HCT116 (cell line): ENCODE measurements around the gene EVC. TPM values are rescaled to one million over a fixed set of nuclear protein-coding genes. Genes with fewer than 3 reads are reported as not detected.

Experiments
- ATAC-seq: fragments of 200-7000 bp; cut with Tn5 transposase; 2 replicates; pipeline ENCODE4 v1.9.1; 2020; ENCODE audit warnings: mild to moderate bottlenecking, moderate library complexity
- BruUV-seq: library from RNA; stranded (reverse); fragments of 400-500 nt; replicated peaks from 2 replicates; lab custom pipeline; 2021; lab: Mats Ljungman, UMichigan
- CTCF ChIA-PET: fragments of 300-600 bp; sonication (Branson Sonifier 250); formaldehyde crosslinking; loops from one replicate; lab custom pipeline; 2021; ENCODE audit warnings: antibody characterized with exemption; lab: Charles Lee
- POLR2A ChIA-PET: fragments of 300-600, 350-600 bp; sonication (Branson Sonifier 250); formaldehyde crosslinking; loops from one replicate; lab custom pipeline; 2021; ENCODE audit warnings: antibody characterized with exemption; lab: Charles Lee
- RAD21 ChIA-PET, 2 experiments: fragments of 300-600 bp; sonication (Branson Sonifier 250); formaldehyde crosslinking; loops; one replicate each; lab custom pipeline; 2023; ENCODE audit warnings: low total read pairs in 2 of 2; ENCODE audit not compliant: uncharacterized antibody in 2 of 2, unreplicated experiment in 2 of 2, low non-redundant PET in 1 of 2; lab: Charles Lee
- DNase-seq: peaks from one replicate; pipeline ENCODE4 v3.0.0-alpha.2; 2010; ENCODE audit warnings: low read depth, low spot score
- H2AFZ ChIP-seq: fragments of 200-600 bp; shearing (Covaris generic), sonication (generic); 2 replicates; pipeline ENCODE4 v1.6.1; 2017; ENCODE audit warnings: low read depth, mixed run types, mixed read lengths, antibody characterized with exemption, low read length; ENCODE audit not compliant: poor library complexity, severe bottlenecking
- H3K27ac ChIP-seq: 2 replicates; pipeline ENCODE4 v1.5.1; 2012; ENCODE audit warnings: low read depth, low read length
- H3K27me3 ChIP-seq: fragments of 200-600 bp; sonication (generic); 2 replicates; pipeline ENCODE4 v1.6.1; 2016; ENCODE audit warnings: mixed run types, low read length, mixed read lengths; ENCODE audit not compliant: insufficient read depth
- H3K36me3 ChIP-seq, 2 experiments: fragments of 200-500 bp in 1 of 2; fragments of 200-600 bp in 1 of 2; sonication (Bioruptor generic) in 1 of 2; sonication (generic) in 1 of 2; 2 replicates each; pipeline versions ENCODE4 v1.5.1 to v1.6.1; 2014 to 2016; ENCODE audit warnings: low read length in 2 of 2, inconsistent platforms in 1 of 2, mixed read lengths in 1 of 2, mixed run types in 1 of 2; ENCODE audit not compliant: insufficient read depth in 2 of 2, control insufficient read depth in 1 of 2
- H3K4me1 ChIP-seq, 2 experiments: fragments of 200-600 bp in 1 of 2; sonication (generic) in 1 of 2; 2 replicates each; pipeline versions ENCODE4 v1.5.1 to v1.6.1; 2012 to 2017; ENCODE audit warnings: low read length in 2 of 2, inconsistent platforms in 1 of 2, mild to moderate bottlenecking in 1 of 2, mixed read lengths in 1 of 2, mixed run types in 1 of 2, moderate library complexity in 1 of 2; ENCODE audit not compliant: insufficient read depth in 2 of 2, control insufficient read depth in 1 of 2
- H3K4me2 ChIP-seq: fragments of 200-600 bp; sonication (generic); 2 replicates; pipeline ENCODE4 v1.6.1; 2017; ENCODE audit warnings: mixed run types, low read length, mixed read lengths
- H3K4me3 ChIP-seq, 2 experiments: fragments of 200-600 bp in 1 of 2; sonication (generic) in 1 of 2; replicated peaks in 1 of 2; 2 replicates each; pipeline ENCODE4 v1.5.1; 2011 to 2016; ENCODE audit warnings: low read length in 2 of 2, control low read depth in 1 of 2, low read depth in 1 of 2, mild to moderate bottlenecking in 1 of 2, mixed read lengths in 1 of 2, mixed run types in 1 of 2
- H3K79me2 ChIP-seq: fragments of 200-600 bp; sonication (generic); 2 replicates; pipeline ENCODE4 v1.6.1; 2017; ENCODE audit warnings: mild to moderate bottlenecking, mixed run types, low read length, moderate library complexity, mixed read lengths; ENCODE audit not compliant: insufficient read depth
- H3K9ac ChIP-seq: fragments of 200-600 bp; sonication (generic); 2 replicates; pipeline ENCODE4 v1.6.1; 2016; ENCODE audit warnings: low read length, mixed read lengths
- H3K9me2 ChIP-seq: fragments of 200-600 bp; sonication (generic), shearing (Covaris generic); 2 replicates; pipeline ENCODE4 v1.6.1; 2017; ENCODE audit warnings: mixed run types, mild to moderate bottlenecking, moderate library complexity; ENCODE audit not compliant: insufficient read depth
- H3K9me3 ChIP-seq, 2 experiments: fragments of 200-500 bp in 1 of 2; fragments of 200-600 bp in 1 of 2; sonication (Bioruptor generic) in 1 of 2; sonication (generic) in 1 of 2; 2 replicates each; pipeline ENCODE4 v1.6.1; 2014 to 2017; ENCODE audit warnings: low read length in 2 of 2, mixed read lengths in 2 of 2, inconsistent platforms in 1 of 2, low read depth in 1 of 2, mild to moderate bottlenecking in 1 of 2, mixed run types in 1 of 2, moderate library complexity in 1 of 2; ENCODE audit not compliant: control insufficient read depth in 1 of 2, insufficient read depth in 1 of 2
- H4K20me1 ChIP-seq: fragments of 200-600 bp; sonication (generic), shearing (Covaris generic); 2 replicates; pipeline ENCODE4 v1.6.1; 2017; ENCODE audit warnings: mixed run types, mild to moderate bottlenecking, moderate library complexity; ENCODE audit not compliant: insufficient read depth
- CBX3 ChIP-seq: IDR thresholded peaks from 2 replicates; pipeline ENCODE4 v1.6.1; 2012; ENCODE audit warnings: low read depth
- ELF1 ChIP-seq: IDR thresholded peaks from 2 replicates; pipeline ENCODE4 v1.6.1; 2012; ENCODE audit warnings: low read depth, borderline replicate concordance
- EZH2 ChIP-seq: fragments of 200-600 bp; sonication (generic); IDR thresholded peaks from 2 replicates; pipeline ENCODE4 v1.6.1; 2017; ENCODE audit warnings: antibody characterized with exemption, mixed run types
- EZH2phosphoT487 ChIP-seq: fragments of 200-600 bp; IDR thresholded peaks from 2 replicates; pipeline ENCODE4 v1.6.1; 2018; ENCODE audit warnings: antibody characterized with exemption, borderline replicate concordance
- FOSL1 ChIP-seq: IDR thresholded peaks from 2 replicates; pipeline ENCODE4 v1.6.1; 2012; ENCODE audit warnings: low read depth
- POLR2A ChIP-seq: IDR thresholded peaks from 2 replicates; pipeline ENCODE4 v1.7.0; 2011; ENCODE audit warnings: borderline replicate concordance; ENCODE audit not compliant: insufficient read depth, insufficient read length; ENCODE audit errors: extremely low read depth
- REST ChIP-seq: IDR thresholded peaks from 2 replicates; pipeline ENCODE4 v1.6.1; 2012; ENCODE audit warnings: low read depth
- SIN3A ChIP-seq: IDR thresholded peaks from 2 replicates; pipeline ENCODE4 v1.6.1; 2012; ENCODE audit warnings: low read depth
- SP1 ChIP-seq: IDR thresholded peaks from 2 replicates; pipeline ENCODE4 v1.6.1; 2012; ENCODE audit warnings: low read depth
- SRF ChIP-seq: IDR thresholded peaks from 2 replicates; pipeline ENCODE4 v1.6.1; 2012; ENCODE audit warnings: low read depth
- TCF7L2 ChIP-seq: IDR thresholded peaks from 2 replicates; pipeline ENCODE4 v1.7.0; 2011; ENCODE audit warnings: borderline replicate concordance, inconsistent platforms; ENCODE audit not compliant: insufficient read depth, insufficient read length; ENCODE audit errors: extremely low read depth
- ZFX ChIP-seq: fragments of 450-650 bp; IDR thresholded peaks from 2 replicates; pipeline ENCODE4 v1.6.1; 2017
- intact Hi-C: fragments of 100-400 bp; cut with micrococcal nuclease; formaldehyde crosslinking; loops from 2 replicates; pipeline ENCODE4 v1.10.0; 2022
- total RNA-seq: library from RNA; stranded (reverse); gene quantifications from one replicate; pipeline ENCODE4 v1.2.1, GENCODE V29; 2021; ENCODE audit not compliant: unreplicated experiment
- TF ChIP-seq, protein P1 (sequence below): IDR thresholded peaks from 2 replicates; pipeline ENCODE4 v1.6.1; 2011; ENCODE audit warnings: mild to moderate bottlenecking, low read length, moderate library complexity; ENCODE audit not compliant: insufficient replicate concordance; ENCODE audit errors: extremely low read depth

EVC gene
- total RNA-seq, 1 experiment from 2014 or later = 0.15 TPM

- no peak overlapping the region for H2AFZ ChIP-seq
- no peak overlapping the region for H3K9ac ChIP-seq
- no peak overlapping the region for H3K4me2 ChIP-seq
- H3K9me2 ChIP-seq = no peaks in the 10 kb centered on the region
- POLR2A ChIA-PET = no interaction called here
- H3K9me3 ChIP-seq = no peaks in the 10 kb centered on the region
- RAD21 ChIA-PET = no interaction called here
- BruUV-seq = no TSS peak
- CTCF ChIA-PET = no interaction called here
- H3K27ac ChIP-seq = no peak overlapping the region
- no peak overlapping the region for H3K4me3 ChIP-seq
- H3K79me2 ChIP-seq = no peaks in the 10 kb centered on the region
- H3K4me1 ChIP-seq = no peaks in the 10 kb centered on the region
- ATAC-seq = no peak
- TF ChIP-seq SIN3A (no peak), CBX3 (no peak), ELF1 (no peak), POLR2A (no peak), EZH2phosphoT487 (no peak), SP1 (no peak), EZH2 (no peak), ZFX (no peak), TCF7L2 (no peak)
- TF ChIP-seq, protein P1, sequence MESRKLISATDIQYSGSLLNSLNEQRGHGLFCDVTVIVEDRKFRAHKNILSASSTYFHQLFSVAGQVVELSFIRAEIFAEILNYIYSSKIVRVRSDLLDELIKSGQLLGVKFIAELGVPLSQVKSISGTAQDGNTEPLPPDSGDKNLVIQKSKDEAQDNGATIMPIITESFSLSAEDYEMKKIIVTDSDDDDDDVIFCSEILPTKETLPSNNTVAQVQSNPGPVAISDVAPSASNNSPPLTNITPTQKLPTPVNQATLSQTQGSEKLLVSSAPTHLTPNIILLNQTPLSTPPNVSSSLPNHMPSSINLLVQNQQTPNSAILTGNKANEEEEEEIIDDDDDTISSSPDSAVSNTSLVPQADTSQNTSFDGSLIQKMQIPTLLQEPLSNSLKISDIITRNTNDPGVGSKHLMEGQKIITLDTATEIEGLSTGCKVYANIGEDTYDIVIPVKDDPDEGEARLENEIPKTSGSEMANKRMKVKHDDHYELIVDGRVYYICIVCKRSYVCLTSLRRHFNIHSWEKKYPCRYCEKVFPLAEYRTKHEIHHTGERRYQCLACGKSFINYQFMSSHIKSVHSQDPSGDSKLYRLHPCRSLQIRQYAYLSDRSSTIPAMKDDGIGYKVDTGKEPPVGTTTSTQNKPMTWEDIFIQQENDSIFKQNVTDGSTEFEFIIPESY = no peak
- TF ChIP-seq, all 23 proteins: peak for 0
- no peak for DNase-seq
- Histone ChIP-seq H4K20me1 (no peaks in the 10 kb centered on the region), H3K27me3 (peaks cover 3% of the 10 kb centered on the region; the same call in 1 of the 2 replicates), H3K36me3 (no peaks in the 10 kb centered on the region)
- intact Hi-C loops = no loop called here
These were observed 89.5 kb downstream of the EVC start for GRCh38 chr4:5800496-5800895.

- no peaks in the 10 kb centered on the region for H3K9me3 ChIP-seq
- no peaks in the 10 kb centered on the region for H3K27me3 ChIP-seq
- H3K4me2 ChIP-seq = no peak overlapping the region
- ChIA-PET POLR2A (no interaction called here), CTCF (no interaction called here), RAD21 (no interaction called here)
- H3K4me3 ChIP-seq = no peak overlapping the region
- no TSS peak for BruUV-seq
- DNase-seq (no peak), ATAC-seq (no peak)
- no peaks in the 10 kb centered on the region for H3K36me3 ChIP-seq
- no peak overlapping the region for H3K9ac ChIP-seq
- H3K4me1 ChIP-seq = no peaks in the 10 kb centered on the region
- no peaks in the 10 kb centered on the region for H3K79me2 ChIP-seq
- H3K27ac ChIP-seq = no peak overlapping the region
- no peak overlapping the region for H2AFZ ChIP-seq
- intact Hi-C loops = no loop called here
- H3K9me2 ChIP-seq = no peaks in the 10 kb centered on the region
- no peaks in the 10 kb centered on the region for H4K20me1 ChIP-seq
- TF ChIP-seq CBX3 (no peak), POLR2A (no peak), EZH2 (no peak), TCF7L2 (no peak), FOSL1 (no peak), REST (no peak), SRF (no peak)
These were observed 90.7 kb downstream of the EVC start for GRCh38 chr4:5801696-5802095.
